BLaER1 (cell line): Measurements from ENCODE around the gene ITIH4.

ENCODE experiments used
- H3K27ac ChIP-seq: shearing (Covaris generic); formaldehyde crosslinking; 2 replicates; pipeline ENCODE4 v1.8.1; 2022
- H3K27me3 ChIP-seq: shearing (Covaris generic); formaldehyde crosslinking; 2 replicates; pipeline ENCODE4 v1.8.1; 2022
- H3K36me3 ChIP-seq: shearing (Covaris generic); formaldehyde crosslinking; 2 replicates; pipeline ENCODE4 v1.8.1; 2022
- H3K4me1 ChIP-seq: shearing (Covaris generic); formaldehyde crosslinking; 2 replicates; pipeline ENCODE4 v1.8.1; 2022
- H3K4me2 ChIP-seq: shearing (Covaris generic); formaldehyde crosslinking; 2 replicates; pipeline ENCODE4 v1.8.1; 2022
- H3K4me3 ChIP-seq: shearing (Covaris generic); formaldehyde crosslinking; 2 replicates; pipeline ENCODE4 v1.8.1; 2022
- H3K9ac ChIP-seq: shearing (Covaris generic); formaldehyde crosslinking; 2 replicates; pipeline ENCODE4 v1.8.1; 2022
- H3K9me3 ChIP-seq: shearing (Covaris generic); formaldehyde crosslinking; 2 replicates; pipeline ENCODE4 v1.8.1; 2022
- H4K20me1 ChIP-seq: shearing (Covaris generic); formaldehyde crosslinking; 2 replicates; pipeline ENCODE4 v1.8.1; 2022
- Cebpa-rat ChIP-seq: shearing (Covaris generic); IDR thresholded peaks from 2 replicates; pipeline ENCODE4 v1.8.1; 2022

ITIH4 gene

GRCh38 chr3:52871761-52872160 lies 41.3 kb upstream of the ITIH4 start:
- Histone ChIP-seq H3K9ac (no peak overlapping the region), H3K27ac (no peak overlapping the region)

GRCh38 chr3:52870471-52870870 lies 40.0 kb upstream of the ITIH4 start:
- Histone ChIP-seq H3K4me3 (no peak overlapping the region), H3K9me3 (peaks cover 20% of the 10 kb centered on the region), H3K9ac (no peak overlapping the region), H3K4me1 (peaks cover 42% of the 10 kb centered on the region), H3K36me3 (peaks cover 35% of the 10 kb centered on the region), H3K27ac (0 out of 2 replicates have a peak overlapping the region, but pooled peaks have one; percentile 29), H4K20me1 (peaks cover 54% of the 10 kb centered on the region), H3K27me3 (no peaks in the 10 kb centered on the region), H3K4me2 (peak overlapping the region; percentile 31)
- TF ChIP-seq Cebpa-rat = no peak

More at GRCh38 chr3:52871761-52872160, 41.3 kb upstream of the ITIH4 start:
- no peak overlapping the region for H3K4me3 ChIP-seq
- H3K36me3 ChIP-seq = peaks cover 22% of the 10 kb centered on the region
- peaks cover 42% of the 10 kb centered on the region for H3K4me1 ChIP-seq
- TF ChIP-seq Cebpa-rat = no peak
- H3K4me2 ChIP-seq = peak overlapping the region; percentile 53
- H3K27me3 ChIP-seq = no peaks in the 10 kb centered on the region
- H4K20me1 ChIP-seq = peaks cover 63% of the 10 kb centered on the region
- peaks cover 8% of the 10 kb centered on the region for H3K9me3 ChIP-seq

GRCh38 chr3:52866427-52866826 lies 36.0 kb upstream of the ITIH4 start:
- Histone ChIP-seq H3K4me1 (peaks cover 20% of the 10 kb centered on the region), H3K4me3 (no peak overlapping the region), H3K9me3 (peaks cover 47% of the 10 kb centered on the region), H4K20me1 (peaks cover 32% of the 10 kb centered on the region), H3K4me2 (no peak overlapping the region), H3K36me3 (peaks cover 52% of the 10 kb centered on the region), H3K9ac (no peak overlapping the region), H3K27me3 (no peaks in the 10 kb centered on the region), H3K27ac (no peak overlapping the region)
- no peak for TF ChIP-seq Cebpa-rat

GRCh38 chr3:52865994-52866393 lies 35.5 kb upstream of the ITIH4 start:
- Histone ChIP-seq H4K20me1 (peaks cover 32% of the 10 kb centered on the region), H3K36me3 (peaks cover 52% of the 10 kb centered on the region), H3K9me3 (peaks cover 47% of the 10 kb centered on the region), H3K27me3 (no peaks in the 10 kb centered on the region), H3K4me3 (peak overlapping the region; percentile 7; the same call in 1 of the 2 replicates), H3K27ac (no peak overlapping the region), H3K4me2 (no peak overlapping the region), H3K9ac (no peak overlapping the region), H3K4me1 (peaks cover 15% of the 10 kb centered on the region)
- no peak for TF ChIP-seq Cebpa-rat

- Histone ChIP-seq H3K4me2 (no peak overlapping the region), H3K4me3 (no peak overlapping the region), H3K4me1 (no peaks in the 10 kb centered on the region), H3K27ac (no peak overlapping the region), H3K9ac (no peak overlapping the region), H3K27me3 (no peaks in the 10 kb centered on the region), H3K9me3 (peaks cover 26% of the 10 kb centered on the region), H4K20me1 (peaks cover 26% of the 10 kb centered on the region), H3K36me3 (peaks cover 22% of the 10 kb centered on the region)
- TF ChIP-seq Cebpa-rat = no peak
These were observed 29.9 kb upstream of the ITIH4 start for GRCh38 chr3:52860424-52860768.

GRCh38 chr3:52859686-52860423 lies 29.4 kb upstream of the ITIH4 start:
- Histone ChIP-seq H3K4me2 (no peak overlapping the region), H3K9me3 (peaks cover 21% of the 10 kb centered on the region), H3K36me3 (peaks cover 18% of the 10 kb centered on the region), H4K20me1 (peaks cover 26% of the 10 kb centered on the region), H3K27me3 (no peaks in the 10 kb centered on the region), H3K4me3 (no peak overlapping the region), H3K27ac (no peak overlapping the region), H3K4me1 (no peaks in the 10 kb centered on the region), H3K9ac (no peak overlapping the region)
- no peak for TF ChIP-seq Cebpa-rat

- peaks cover 2% of the 10 kb centered on the region; the same call in 1 of the 2 replicates for H3K9me3 ChIP-seq
These were observed 27.4 kb upstream of the ITIH4 start for GRCh38 chr3:52857864-52858263.

GRCh38 chr3:52857133-52857532 lies 26.7 kb upstream of the ITIH4 start:
- Histone ChIP-seq H3K9me3 (no peaks in the 10 kb centered on the region), H3K4me1 (no peaks in the 10 kb centered on the region), H3K4me3 (no peak overlapping the region), H3K27me3 (no peaks in the 10 kb centered on the region), H3K9ac (no peak overlapping the region), H3K36me3 (peaks cover 23% of the 10 kb centered on the region), H3K27ac (no peak overlapping the region), H4K20me1 (peaks cover 26% of the 10 kb centered on the region), H3K4me2 (no peak overlapping the region)
- TF ChIP-seq Cebpa-rat = no peak

More at GRCh38 chr3:52857864-52858263, 27.4 kb upstream of the ITIH4 start:
- H3K4me1 ChIP-seq = no peaks in the 10 kb centered on the region
- no peak overlapping the region for H3K4me2 ChIP-seq
- no peak overlapping the region for H3K27ac ChIP-seq
- peaks cover 26% of the 10 kb centered on the region for H4K20me1 ChIP-seq
- H3K9ac ChIP-seq = no peak overlapping the region
- no peaks in the 10 kb centered on the region for H3K27me3 ChIP-seq
- no peak for TF ChIP-seq Cebpa-rat
- H3K4me3 ChIP-seq = no peak overlapping the region
- peaks cover 23% of the 10 kb centered on the region for H3K36me3 ChIP-seq

- H3K36me3 ChIP-seq = peaks cover 28% of the 10 kb centered on the region
- no peak for TF ChIP-seq Cebpa-rat
These were observed 26.2 kb upstream of the ITIH4 start for GRCh38 chr3:52856666-52857065.

GRCh38 chr3:52854013-52854412 lies 23.5 kb upstream of the ITIH4 start:
- Histone ChIP-seq H3K4me3 (no peak overlapping the region), H3K9me3 (no peaks in the 10 kb centered on the region), H3K27ac (no peak overlapping the region), H4K20me1 (peaks cover 5% of the 10 kb centered on the region; the same call in 1 of the 2 replicates), H3K4me2 (no peak overlapping the region), H3K27me3 (no peaks in the 10 kb centered on the region), H3K36me3 (peaks cover 40% of the 10 kb centered on the region), H3K9ac (no peak overlapping the region), H3K4me1 (peaks cover 24% of the 10 kb centered on the region)
- TF ChIP-seq Cebpa-rat = no peak

More at GRCh38 chr3:52856666-52857065, 26.2 kb upstream of the ITIH4 start:
- no peak overlapping the region for H3K4me3 ChIP-seq
- no peak overlapping the region for H3K9ac ChIP-seq
- no peaks in the 10 kb centered on the region for H3K4me1 ChIP-seq
- H4K20me1 ChIP-seq = peaks cover 22% of the 10 kb centered on the region
- H3K4me2 ChIP-seq = no peak overlapping the region
- no peak overlapping the region for H3K27ac ChIP-seq
- no peaks in the 10 kb centered on the region for H3K9me3 ChIP-seq
- no peaks in the 10 kb centered on the region for H3K27me3 ChIP-seq
